GM13976 (cell line): ENCODE measurements around the gene ERBB4.

Source experiments
- DNase-seq: peaks from one replicate; pipeline ENCODE4 v3.0.0; 2012; ENCODE audit warnings: low spot score
- in situ Hi-C: fragments of 300-500 bp; cut with MboI; formaldehyde crosslinking; loops from one replicate; pipeline ENCODE4 v1.12.0; 2022; ENCODE audit warnings: low sequenced_read_pairs, mixed read lengths, inconsistent platforms; ENCODE audit not compliant: unreplicated experiment
- TF ChIP-seq, protein P1 (sequence below): IDR thresholded peaks from 2 replicates; pipeline ENCODE4 v1.5.1; 2012; ENCODE audit warnings: borderline replicate concordance, mild to moderate bottlenecking; ENCODE audit not compliant: insufficient read depth; ENCODE audit errors: extremely low read depth, missing control alignments, control extremely low read depth

Gene ERBB4

DNA sequence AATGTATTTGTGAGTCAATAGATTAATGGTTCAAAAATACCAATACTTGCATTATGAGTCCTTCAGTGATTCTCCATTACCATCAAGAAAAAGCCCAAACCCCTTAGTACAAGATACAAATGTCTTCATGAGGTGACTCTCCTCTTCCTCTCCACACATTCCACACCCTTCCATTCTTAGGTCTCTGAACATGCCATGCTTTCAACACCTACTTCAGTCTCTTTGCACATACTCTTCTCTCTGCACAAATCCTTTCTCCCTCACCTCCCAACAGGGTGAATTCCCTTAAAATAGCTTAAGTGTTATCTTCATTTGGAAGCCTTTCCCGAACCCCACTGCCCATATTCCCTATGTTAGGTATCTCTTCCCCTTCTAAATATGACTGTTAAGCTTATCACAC is 131.9 kb downstream of the ERBB4 start:
- TF ChIP-seq, protein P1, sequence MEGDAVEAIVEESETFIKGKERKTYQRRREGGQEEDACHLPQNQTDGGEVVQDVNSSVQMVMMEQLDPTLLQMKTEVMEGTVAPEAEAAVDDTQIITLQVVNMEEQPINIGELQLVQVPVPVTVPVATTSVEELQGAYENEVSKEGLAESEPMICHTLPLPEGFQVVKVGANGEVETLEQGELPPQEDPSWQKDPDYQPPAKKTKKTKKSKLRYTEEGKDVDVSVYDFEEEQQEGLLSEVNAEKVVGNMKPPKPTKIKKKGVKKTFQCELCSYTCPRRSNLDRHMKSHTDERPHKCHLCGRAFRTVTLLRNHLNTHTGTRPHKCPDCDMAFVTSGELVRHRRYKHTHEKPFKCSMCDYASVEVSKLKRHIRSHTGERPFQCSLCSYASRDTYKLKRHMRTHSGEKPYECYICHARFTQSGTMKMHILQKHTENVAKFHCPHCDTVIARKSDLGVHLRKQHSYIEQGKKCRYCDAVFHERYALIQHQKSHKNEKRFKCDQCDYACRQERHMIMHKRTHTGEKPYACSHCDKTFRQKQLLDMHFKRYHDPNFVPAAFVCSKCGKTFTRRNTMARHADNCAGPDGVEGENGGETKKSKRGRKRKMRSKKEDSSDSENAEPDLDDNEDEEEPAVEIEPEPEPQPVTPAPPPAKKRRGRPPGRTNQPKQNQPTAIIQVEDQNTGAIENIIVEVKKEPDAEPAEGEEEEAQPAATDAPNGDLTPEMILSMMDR, result no peak
- DNase-seq, result no peak
- in situ Hi-C loops, result no loop called here

DNA sequence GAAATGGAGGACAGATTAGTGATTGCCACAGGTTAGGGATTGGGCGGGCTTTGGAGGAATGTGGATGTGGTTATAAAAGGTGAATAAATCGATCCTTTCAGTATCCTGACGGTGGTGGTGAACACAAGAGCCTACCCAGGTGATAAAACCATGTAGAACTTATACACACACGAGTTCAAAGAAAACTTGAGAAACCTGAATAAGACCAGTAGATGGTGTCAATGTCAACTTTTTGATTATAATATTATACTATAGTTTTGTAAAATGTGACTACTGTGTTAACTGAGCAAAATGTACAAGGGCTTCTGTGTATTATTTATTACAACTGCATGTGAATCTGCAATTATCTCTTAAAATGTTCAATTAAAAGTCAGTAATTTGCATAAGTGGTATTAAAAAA is 136.3 kb downstream of the ERBB4 start:
- DNase-seq, result no peak
- in situ Hi-C loops, result no loop called here
- TF ChIP-seq, protein P1, result no peak

DNA sequence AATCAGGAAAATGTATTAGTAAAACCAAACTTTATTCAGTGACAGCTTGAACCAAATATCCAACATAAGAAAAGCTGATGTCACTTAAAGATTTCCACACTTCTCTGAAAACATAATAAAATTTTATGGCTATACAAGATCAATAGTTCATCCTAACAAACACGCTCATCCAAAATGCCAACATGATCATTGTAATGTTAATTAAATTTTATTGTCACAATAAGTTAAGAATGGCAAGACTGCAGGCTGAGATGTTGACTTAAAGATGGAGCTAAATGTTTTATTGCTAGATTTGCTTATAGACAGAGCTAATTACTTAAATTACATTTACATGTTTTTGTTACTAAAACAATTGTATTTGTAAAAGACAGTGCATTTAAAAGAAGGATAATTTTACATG is 140.3 kb downstream of the ERBB4 start:
- in situ Hi-C loops, result no loop called here
- TF ChIP-seq, protein P1, result no peak

DNA sequence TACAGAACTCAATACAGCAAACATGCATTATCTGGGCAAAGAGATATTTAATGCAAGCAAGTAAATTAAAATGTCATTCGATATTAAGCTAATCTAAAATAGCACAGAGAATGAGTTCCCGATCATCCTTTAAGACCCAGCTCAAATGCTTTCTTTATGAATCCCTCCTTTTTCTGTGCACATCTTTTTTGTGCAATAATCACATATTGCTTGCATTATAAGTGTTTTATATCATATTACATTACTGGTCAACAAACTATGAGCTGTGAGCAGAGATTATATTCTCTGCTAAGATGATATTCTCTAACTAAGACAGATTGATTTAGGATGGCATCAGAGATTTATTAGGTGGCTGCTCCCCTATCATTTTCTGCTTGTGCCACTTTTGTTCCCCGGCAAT is 146.1 kb downstream of the ERBB4 start:
- in situ Hi-C loops, result no loop called here
- DNase-seq, result no peak

More for the DNA sequence above, 140.3 kb downstream of the ERBB4 start:
- DNase-seq, result no peak

DNA sequence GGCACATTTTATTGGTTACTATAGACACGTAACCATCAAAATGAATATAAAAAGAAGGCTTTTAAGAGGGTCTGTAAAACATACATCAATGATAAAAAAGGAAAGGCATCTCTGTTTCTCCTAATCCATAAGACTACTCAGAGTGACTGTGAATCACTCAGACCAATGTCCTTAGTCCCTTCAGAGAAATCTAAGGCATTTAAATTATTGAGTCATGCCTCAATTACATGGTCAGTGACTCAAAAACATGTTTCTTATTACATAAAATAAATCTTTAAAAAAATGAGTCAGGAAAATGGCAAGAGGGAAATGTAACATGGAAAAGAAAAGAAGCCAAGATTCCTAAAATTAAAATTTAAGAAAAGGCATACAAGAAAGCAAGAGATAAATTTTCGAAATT is 146.6 kb downstream of the ERBB4 start:
- TF ChIP-seq, protein P1, result no peak
- DNase-seq, result no peak
- in situ Hi-C loops, result no loop called here

More for the DNA sequence above, 146.1 kb downstream of the ERBB4 start:
- TF ChIP-seq, protein P1, result no peak

DNA sequence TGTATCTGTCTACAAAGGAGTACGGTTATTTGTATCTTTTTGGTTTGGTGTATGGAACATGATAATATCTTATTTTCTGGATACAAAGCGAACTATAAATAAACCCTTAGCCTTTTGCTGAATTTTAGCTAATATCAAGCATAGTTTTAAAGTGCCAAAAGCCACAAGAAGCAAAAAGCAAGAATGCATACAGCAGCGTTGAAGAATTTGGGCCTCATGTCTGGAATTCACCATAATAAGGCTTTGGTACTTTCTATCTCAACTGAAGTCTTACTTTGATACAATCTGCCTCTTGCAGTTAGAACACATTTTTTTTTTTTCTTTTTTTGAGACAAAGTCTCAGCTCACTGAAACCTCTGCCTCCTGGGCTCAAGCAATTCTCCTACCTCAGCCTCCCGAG is 151.5 kb downstream of the ERBB4 start:
- TF ChIP-seq, protein P1, result no peak
- in situ Hi-C loops, result no loop called here
- no peak for DNase-seq

DNA sequence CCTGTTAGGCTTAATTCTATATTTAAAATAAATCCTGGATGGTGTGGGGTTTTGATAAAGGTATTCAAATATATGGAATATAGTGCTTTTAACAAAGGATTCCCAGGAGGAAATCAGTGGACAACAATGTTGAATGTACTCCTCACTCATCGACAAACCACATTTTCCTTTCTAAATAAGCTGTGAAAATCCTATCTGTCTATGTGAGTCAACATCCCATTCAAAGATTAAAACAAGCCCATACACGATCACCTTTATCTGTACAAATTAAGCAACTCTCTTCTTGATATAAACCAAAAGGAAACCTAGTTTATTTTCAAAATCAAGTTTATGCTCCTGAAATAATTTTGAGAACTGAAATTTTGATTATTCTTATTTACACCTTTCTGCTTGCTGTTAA is 153.4 kb downstream of the ERBB4 start:
- no peak for DNase-seq
- in situ Hi-C loops, result no loop called here
- TF ChIP-seq, protein P1, result no peak
